K562 (cell line): ENCODE results near the gene ZC3H7B. TPM values are rescaled to one million over a fixed set of nuclear protein-coding genes. Genes with fewer than 3 reads are reported as not detected.

ENCODE experiments used
- CCNT2 ChIP-seq: IDR thresholded peaks from 2 replicates; pipeline ENCODE4 v1.6.1; 2011; ENCODE audit warnings: borderline replicate concordance, low read depth, mild to moderate bottlenecking, moderate library complexity, mixed read lengths, low read length; ENCODE audit not compliant: insufficient read length; ENCODE audit errors: extremely low read depth
- ETS2 ChIP-seq: IDR thresholded peaks from 2 replicates; pipeline ENCODE4 v1.6.1; 2016; ENCODE audit warnings: borderline replicate concordance, missing genetic modification characterization, mild to moderate bottlenecking, moderate library complexity, missing compliant biosample characterization; ENCODE audit not compliant: poor library complexity, severe bottlenecking
- L3MBTL2 ChIP-seq: fragments of 450-650 bp; IDR thresholded peaks from 2 replicates; pipeline ENCODE4 v1.6.1; 2016; ENCODE audit warnings: mild to moderate bottlenecking, moderate library complexity
- MYC ChIP-seq, 2 experiments: fragments of 250-450 bp in 1 of 2; sonication (Bioruptor Pico) in 1 of 2; IDR thresholded peaks; 2 replicates each; pipeline versions ENCODE4 v1.5.1 to v1.6.1; 2012 to 2021; ENCODE audit warnings: low read depth in 2 of 2, borderline replicate concordance in 1 of 2, improper control_type of control experiment in 1 of 2, low read length in 1 of 2, mild to moderate bottlenecking in 1 of 2, moderate library complexity in 1 of 2
- NFYB ChIP-seq: IDR thresholded peaks from 2 replicates; pipeline ENCODE4 v1.6.1; 2011; ENCODE audit warnings: mild to moderate bottlenecking, moderate library complexity; ENCODE audit not compliant: insufficient read length; ENCODE audit errors: extremely low read depth
- NONO ChIP-seq, 2 experiments: fragments of 200-400 bp in 1 of 2; fragments of 450-650 bp in 1 of 2; formaldehyde crosslinking in 1 of 2; IDR thresholded peaks; 2 replicates each; pipeline ENCODE4 v1.6.1; 2017; ENCODE audit warnings: low read depth in 2 of 2, mild to moderate bottlenecking in 2 of 2, moderate library complexity in 2 of 2, low read length in 1 of 2
- NRF1 ChIP-seq, 2 experiments: fragments of 450-650 bp; IDR thresholded peaks in 1 of 2; conservative IDR thresholded peaks in 1 of 2; 2 replicates each; pipeline ENCODE4 v1.6.1; 2014; ENCODE audit warnings: mild to moderate bottlenecking in 2 of 2
- PPARD ChIP-seq: fragments of 250-450 bp; sonication (Bioruptor Pico); IDR thresholded peaks from 2 replicates; pipeline ENCODE4 v1.8.0; 2022; ENCODE audit warnings: inconsistent platforms, mild to moderate bottlenecking, moderate library complexity
- RBM25 ChIP-seq: fragments of 200-400 bp; formaldehyde crosslinking; IDR thresholded peaks from 2 replicates; pipeline ENCODE4 v1.6.1; 2018; ENCODE audit warnings: low read length, low read depth, moderate library complexity; ENCODE audit not compliant: severe bottlenecking
- SMARCA5 ChIP-seq: fragments of 450-650 bp; IDR thresholded peaks from 2 replicates; pipeline ENCODE4 v1.6.1; 2016
- SP1 ChIP-seq: sonication (generic); formaldehyde crosslinking; IDR thresholded peaks from 2 replicates; pipeline ENCODE4 v1.8.1; 2022; ENCODE audit warnings: mild to moderate bottlenecking, missing genetic modification reagents
- SPI1 ChIP-seq: IDR thresholded peaks from 2 replicates; pipeline ENCODE4 v1.6.1; 2011; ENCODE audit warnings: low read depth, low read length, control low read depth, borderline replicate concordance
- TAF15 ChIP-seq: fragments of 200-400 bp; formaldehyde crosslinking; IDR thresholded peaks from 2 replicates; pipeline ENCODE4 v1.6.1; 2017; ENCODE audit warnings: mild to moderate bottlenecking, low read depth, low read length, moderate library complexity
- TBP ChIP-seq: optimal IDR thresholded peaks from 2 replicates; pipeline ENCODE3; 2011; ENCODE audit warnings: low read depth, low read length, improper control_type of control experiment
- ZNF133 ChIP-seq: fragments of 250-450 bp; sonication (Bioruptor Pico); IDR thresholded peaks from 2 replicates; pipeline ENCODE4 v1.4.0; 2020; ENCODE audit warnings: mild to moderate bottlenecking
- polyA plus RNA-seq, 8 experiments: library from polyadenylated mRNA; depleted of rRNA in 4 of 8; stranded (reverse) in 5 of 8; unstranded in 3 of 8; fragments of >200 nt; fragmentation: Nextera tagmentation in 2 of 8; fragmentation: Illumina TruSeq in 1 of 8; extraction: Ambion mirVana in 2 of 8; extraction: Trizol in 1 of 8; gene quantifications; 2 replicates each; pipeline versions ENCODE4 v1.2.1 to v1.2.3, GENCODE V29; 2011 to 2014; ENCODE audit warnings: inconsistent platforms in 1 of 8, missing spikeins in 1 of 8
- total RNA-seq, 7 experiments: library from RNA; depleted of rRNA in 6 of 7; stranded (reverse); fragments of >200 nt in 6 of 7; fragmentation: Illumina TruSeq in 2 of 7; extraction: Trizol in 2 of 7; gene quantifications; 2 replicates each; pipeline versions ENCODE4 v1.2.1 to v1.2.3, GENCODE V29; 2011 to 2021; ENCODE audit warnings: low replicate concordance in 1 of 7
- TF ChIP-seq, protein P1 (sequence below): sonication (generic); formaldehyde crosslinking; IDR thresholded peaks from 2 replicates; pipeline ENCODE4 v1.9.0; 2022; ENCODE audit warnings: mild to moderate bottlenecking, missing genetic modification reagents
- TF ChIP-seq, protein P2 (sequence below): fragments of 200-800 bp; sonication (Bioruptor generic); IDR thresholded peaks from 2 replicates; pipeline ENCODE4 v1.6.1; 2017; ENCODE audit warnings: missing genetic modification characterization, missing compliant biosample characterization
- TF ChIP-seq, protein P3 (sequence below), 2 experiments: fragments of 450-650 bp in 1 of 2; IDR thresholded peaks; 2 replicates each; pipeline ENCODE4 v1.6.1; 2011 to 2017; ENCODE audit warnings: low read depth in 2 of 2, antibody characterized with exemption in 1 of 2, borderline replicate concordance in 1 of 2, low read length in 1 of 2, mild to moderate bottlenecking in 1 of 2, mixed read lengths in 1 of 2; ENCODE audit not compliant: control insufficient read depth in 1 of 2
- TF ChIP-seq, protein P4 (sequence below): sonication (generic); formaldehyde crosslinking; IDR thresholded peaks from 2 replicates; pipeline ENCODE4 v1.5.0; 2020; ENCODE audit warnings: missing genetic modification reagents

Gene ZC3H7B
- total and polyA plus RNA-seq, 9 of the 15 experiments (the other 6 are each of a cell fraction or from before 2014, with no cell fraction given): 0.07 to 49.8 (median 26.8) TPM

DNA sequence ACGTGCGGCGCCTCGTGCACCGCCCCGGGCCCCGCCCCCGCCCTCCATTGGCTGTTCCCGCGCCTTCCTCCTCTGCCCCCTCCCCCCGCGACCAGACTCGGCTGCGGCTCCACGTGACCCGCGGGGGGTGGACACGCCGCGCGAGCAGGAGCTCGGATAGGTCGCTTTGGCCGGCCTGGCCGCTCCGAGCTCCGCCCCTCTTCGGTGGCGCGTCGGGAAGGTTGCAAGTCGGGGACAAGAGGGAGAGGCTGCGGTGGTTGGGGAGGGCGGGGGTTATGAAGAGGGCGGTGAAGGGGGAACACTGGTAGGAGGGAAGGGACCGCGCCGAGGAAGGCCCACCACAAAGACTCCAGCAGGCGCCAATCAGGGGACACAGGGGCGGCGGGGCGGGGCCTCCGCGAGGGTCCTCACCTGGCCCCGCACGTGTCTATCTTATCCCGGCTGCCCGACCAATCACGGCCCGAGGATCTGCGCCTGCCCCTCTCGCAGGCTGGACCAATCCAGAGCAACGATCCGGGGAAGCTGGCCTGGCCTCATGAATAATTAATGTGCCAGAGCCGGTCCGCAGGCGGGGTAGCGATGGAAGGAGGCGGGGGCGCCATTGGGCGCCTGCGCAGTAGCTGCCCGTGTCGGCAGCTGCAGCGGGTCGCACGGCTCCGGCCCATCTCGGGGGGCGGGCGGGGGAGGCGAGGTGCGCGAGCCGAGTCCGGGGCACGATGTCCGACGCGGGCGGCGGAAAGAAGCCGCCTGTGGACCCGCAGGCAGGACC is 80.2 kb downstream of the ZC3H7B start, which contains the start of gene TEF (continued):
- TF ChIP-seq NONO (IDR thresholded peaks at IDR 0.05; ENCODE audit: low read depth in 2 of 2, low read length in 1 of 2) (no peak), RBM25 (peak; percentile 51), ZNF133 (no peak), L3MBTL2 (peak; percentile 78; the same call in 1 of the 2 replicates), TAF15 (no peak), NFYB (peak; percentile 63), ETS2 (tag) (no peak), TBP (peak; percentile 20), MYC (IDR thresholded peaks at IDR 0.05; ENCODE audit: low read depth, low read length) (peak; percentile 19; the same call in 1 of the 2 replicates), MYC (CRISPR knock-in tag; IDR thresholded peaks at IDR 0.05; ENCODE audit: borderline replicate concordance, low read depth) (no peak), SP1 (CRISPR knock-in tag) (peak; percentile 79), CCNT2 (peak; percentile 45), PPARD (CRISPR knock-in tag) (no peak), NRF1 (conservative IDR thresholded peaks at IDR 0.05 in 1 of 2, IDR thresholded peaks at IDR 0.05 in 1 of 2) (peak; percentile 85 to 87), SPI1 (no peak), SMARCA5 (no peak)
- TF ChIP-seq, protein P1, sequence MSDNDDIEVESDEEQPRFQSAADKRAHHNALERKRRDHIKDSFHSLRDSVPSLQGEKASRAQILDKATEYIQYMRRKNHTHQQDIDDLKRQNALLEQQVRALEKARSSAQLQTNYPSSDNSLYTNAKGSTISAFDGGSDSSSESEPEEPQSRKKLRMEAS (CRISPR knock-in tag): peak; percentile 89
- TF ChIP-seq, protein P2, sequence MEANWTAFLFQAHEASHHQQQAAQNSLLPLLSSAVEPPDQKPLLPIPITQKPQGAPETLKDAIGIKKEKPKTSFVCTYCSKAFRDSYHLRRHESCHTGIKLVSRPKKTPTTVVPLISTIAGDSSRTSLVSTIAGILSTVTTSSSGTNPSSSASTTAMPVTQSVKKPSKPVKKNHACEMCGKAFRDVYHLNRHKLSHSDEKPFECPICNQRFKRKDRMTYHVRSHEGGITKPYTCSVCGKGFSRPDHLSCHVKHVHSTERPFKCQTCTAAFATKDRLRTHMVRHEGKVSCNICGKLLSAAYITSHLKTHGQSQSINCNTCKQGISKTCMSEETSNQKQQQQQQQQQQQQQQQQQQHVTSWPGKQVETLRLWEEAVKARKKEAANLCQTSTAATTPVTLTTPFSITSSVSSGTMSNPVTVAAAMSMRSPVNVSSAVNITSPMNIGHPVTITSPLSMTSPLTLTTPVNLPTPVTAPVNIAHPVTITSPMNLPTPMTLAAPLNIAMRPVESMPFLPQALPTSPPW (CRISPR knock-in tag): peak; percentile 80
- TF ChIP-seq, protein P3, sequence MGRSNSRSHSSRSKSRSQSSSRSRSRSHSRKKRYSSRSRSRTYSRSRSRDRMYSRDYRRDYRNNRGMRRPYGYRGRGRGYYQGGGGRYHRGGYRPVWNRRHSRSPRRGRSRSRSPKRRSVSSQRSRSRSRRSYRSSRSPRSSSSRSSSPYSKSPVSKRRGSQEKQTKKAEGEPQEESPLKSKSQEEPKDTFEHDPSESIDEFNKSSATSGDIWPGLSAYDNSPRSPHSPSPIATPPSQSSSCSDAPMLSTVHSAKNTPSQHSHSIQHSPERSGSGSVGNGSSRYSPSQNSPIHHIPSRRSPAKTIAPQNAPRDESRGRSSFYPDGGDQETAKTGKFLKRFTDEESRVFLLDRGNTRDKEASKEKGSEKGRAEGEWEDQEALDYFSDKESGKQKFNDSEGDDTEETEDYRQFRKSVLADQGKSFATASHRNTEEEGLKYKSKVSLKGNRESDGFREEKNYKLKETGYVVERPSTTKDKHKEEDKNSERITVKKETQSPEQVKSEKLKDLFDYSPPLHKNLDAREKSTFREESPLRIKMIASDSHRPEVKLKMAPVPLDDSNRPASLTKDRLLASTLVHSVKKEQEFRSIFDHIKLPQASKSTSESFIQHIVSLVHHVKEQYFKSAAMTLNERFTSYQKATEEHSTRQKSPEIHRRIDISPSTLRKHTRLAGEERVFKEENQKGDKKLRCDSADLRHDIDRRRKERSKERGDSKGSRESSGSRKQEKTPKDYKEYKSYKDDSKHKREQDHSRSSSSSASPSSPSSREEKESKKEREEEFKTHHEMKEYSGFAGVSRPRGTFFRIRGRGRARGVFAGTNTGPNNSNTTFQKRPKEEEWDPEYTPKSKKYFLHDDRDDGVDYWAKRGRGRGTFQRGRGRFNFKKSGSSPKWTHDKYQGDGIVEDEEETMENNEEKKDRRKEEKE (IDR thresholded peaks at IDR 0.05; ENCODE audit: borderline replicate concordance in 1 of 2, control insufficient read depth in 1 of 2, low read depth in 2 of 2, low read length in 1 of 2): no peak
- TF ChIP-seq, protein P4, sequence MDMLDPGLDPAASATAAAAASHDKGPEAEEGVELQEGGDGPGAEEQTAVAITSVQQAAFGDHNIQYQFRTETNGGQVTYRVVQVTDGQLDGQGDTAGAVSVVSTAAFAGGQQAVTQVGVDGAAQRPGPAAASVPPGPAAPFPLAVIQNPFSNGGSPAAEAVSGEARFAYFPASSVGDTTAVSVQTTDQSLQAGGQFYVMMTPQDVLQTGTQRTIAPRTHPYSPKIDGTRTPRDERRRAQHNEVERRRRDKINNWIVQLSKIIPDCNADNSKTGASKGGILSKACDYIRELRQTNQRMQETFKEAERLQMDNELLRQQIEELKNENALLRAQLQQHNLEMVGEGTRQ (CRISPR knock-in tag): peak; percentile 95
